GM19351 (cell line): Measurements from ENCODE around the gene MTHFD2.
"Not testable (repeated sequence)": the region's sequence is repeated elsewhere in the genome, so short reads cannot be mapped to it uniquely, and the experiment has no call there.

Source experiments
- ATAC-seq: cut with Tn5 transposase; IDR thresholded peaks from one replicate; pipeline ENCODE4 v1.9.1; 2021; ENCODE audit warnings: mild to moderate bottlenecking, moderate library complexity; ENCODE audit not compliant: unreplicated experiment

The MTHFD2 gene

DNA sequence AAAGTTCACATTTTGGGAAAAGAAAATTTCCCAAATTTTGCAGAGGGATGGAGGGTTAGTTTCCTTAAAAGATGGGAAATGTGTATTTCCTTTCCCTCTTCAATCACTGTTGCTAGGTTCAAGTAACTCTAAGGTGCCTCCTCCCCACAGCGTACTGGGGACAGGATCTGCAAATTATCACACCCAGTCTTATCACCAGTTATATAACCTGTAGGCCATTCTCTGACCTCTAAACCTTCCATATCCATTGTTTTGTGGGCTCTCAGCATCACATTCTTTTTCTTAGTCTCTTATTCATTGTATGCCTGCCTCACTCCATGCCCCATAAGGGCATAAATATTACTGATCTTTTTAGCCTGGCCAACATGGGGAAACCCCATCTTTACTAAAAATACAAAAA, 3.6 kb upstream of the MTHFD2 start:
- no peak for ATAC-seq

DNA sequence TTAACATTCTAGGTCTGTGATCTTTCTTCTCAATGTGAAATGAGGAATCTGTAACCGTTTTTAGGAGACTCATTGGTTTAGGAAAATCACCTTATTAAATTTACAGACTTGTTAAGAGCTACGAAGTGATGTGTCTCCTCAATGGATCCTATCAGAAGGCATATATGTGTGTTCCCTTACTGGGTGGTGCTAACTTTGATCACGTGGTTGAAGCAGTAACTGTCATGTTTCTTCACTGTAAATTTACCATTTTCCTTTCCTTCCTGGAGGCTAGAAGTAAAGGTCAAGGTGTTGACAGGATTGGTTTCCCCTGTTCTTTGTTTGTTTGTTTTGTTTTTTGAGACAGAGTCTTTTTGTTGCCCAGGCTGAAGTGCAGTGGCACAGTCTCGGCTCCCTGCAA, 1.4 kb upstream of the MTHFD2 start:
- no peak for ATAC-seq

DNA sequence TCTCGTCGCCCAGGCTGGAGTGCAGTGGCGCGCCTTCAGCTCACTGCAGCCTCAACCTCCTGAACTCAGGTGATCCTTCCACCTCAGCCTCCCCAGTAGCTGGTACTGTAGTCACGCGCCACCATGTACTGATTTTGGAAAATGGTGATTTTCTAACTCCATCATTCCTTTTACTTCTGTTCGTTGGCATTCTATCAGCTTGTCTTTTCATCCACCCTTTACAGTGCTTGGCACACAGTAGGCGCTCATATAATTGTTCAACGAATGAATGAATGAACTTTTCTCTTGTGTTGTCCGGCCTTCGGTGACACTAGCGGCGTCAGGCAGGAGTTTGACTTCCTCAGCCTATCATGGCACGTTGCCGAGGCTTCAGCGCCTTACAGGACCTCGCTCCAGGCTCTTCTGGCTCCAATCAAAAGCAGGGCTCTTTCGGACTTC, 373 bp upstream of the MTHFD2 start:
- no peak for ATAC-seq

DNA sequence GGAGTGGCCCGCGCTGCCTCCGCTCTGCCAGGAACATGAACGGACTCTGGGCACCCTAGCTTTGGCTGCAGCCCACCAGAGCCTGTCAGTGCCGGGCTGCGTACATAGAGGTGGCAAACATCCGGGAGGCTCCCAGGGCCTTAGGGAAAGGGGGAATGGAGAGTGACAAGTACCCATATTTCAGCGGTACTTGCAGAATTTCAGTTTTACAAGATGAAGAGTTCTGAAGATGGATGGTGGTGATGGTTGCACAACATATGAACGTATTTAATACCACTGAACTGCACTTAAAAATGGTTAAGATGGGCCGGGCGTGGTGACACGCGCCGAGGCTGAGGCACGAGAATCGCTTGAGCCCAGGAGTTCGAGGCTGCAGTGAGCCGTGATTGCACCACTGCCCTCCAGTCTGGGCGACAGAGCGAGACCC, 873 bp downstream of the MTHFD2 start:
- no peak for ATAC-seq

DNA sequence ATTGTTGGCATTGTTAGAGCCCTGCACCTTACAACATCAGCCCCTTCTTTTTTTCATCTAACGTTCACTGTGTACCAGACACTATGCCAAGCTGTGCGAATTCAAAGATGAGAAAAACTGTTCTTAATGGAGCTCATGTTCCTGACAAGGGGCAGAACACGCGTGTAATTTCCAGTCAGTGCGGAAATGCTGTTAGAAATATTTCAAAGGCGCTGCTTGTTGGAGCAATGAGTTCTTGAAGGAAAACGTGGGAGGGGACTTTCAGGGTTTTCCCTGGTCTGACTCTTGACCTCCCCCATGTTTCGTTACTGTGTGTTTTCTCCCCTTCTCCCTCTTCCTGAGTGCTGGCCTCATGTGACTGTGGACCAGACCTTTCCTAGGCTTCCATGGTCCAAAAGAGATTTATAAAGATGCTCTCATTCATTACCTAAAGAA, 1.5 kb downstream of the MTHFD2 start:
- no peak for ATAC-seq

DNA sequence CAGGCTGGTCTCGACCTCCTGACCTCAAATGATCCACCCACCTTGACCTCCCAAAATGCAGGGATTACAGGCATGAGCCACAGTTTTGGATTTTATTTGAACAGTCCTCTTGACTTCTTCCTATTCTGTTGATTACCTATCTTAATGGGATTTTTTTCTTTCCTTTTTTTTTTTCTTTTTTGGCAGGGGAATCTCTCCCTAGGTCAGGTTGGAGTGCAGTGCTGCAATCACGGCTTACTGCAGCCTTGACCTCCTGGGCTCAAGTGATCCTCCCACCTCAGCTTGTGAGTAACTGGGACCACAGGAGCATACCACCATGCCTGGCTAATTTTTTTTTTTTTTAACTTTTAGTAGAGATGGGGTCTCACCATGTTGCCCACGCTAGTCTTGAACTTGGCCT, 2.8 kb downstream of the MTHFD2 start:
- no peak for ATAC-seq

DNA sequence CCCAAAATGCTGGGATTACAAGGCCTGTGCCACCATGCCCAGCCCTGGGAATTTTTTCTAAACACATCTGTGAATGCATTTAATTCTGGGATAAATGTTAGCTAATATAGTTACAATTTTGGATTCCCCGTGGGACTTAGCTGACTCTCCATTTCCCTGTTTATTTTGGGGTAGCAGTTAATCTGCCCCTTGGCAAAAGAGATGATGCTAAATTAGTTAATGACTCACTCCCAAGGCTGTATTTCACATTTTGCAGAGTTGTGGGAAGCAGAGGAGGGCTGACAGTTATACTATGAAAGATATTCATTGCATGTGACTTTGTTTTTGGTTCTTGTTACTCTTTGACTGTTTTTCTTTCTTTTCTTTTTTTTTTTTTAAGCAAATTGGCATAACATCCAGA, 3.2 kb downstream of the MTHFD2 start:
- ATAC-seq, result no peak

DNA sequence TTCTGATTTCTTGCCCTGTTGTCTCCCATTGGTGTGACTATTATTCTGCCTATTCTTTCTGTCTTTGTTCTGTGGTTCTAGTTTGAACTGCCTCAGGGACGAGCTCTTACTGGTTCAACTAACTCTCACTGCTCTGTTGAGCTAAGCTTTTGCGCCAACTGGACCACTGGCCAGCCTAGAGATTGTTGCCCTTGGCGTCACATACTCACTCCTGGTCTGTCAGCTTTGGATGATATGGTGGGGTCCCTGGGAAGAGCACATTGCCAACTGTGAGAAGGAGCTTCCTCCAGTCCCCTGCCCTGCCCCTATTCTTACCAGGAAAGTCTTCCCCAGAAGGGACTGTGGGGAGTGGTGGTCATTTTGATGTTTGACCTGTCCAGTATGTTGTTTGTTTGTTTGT, 6.0 kb downstream of the MTHFD2 start:
- no peak for ATAC-seq

DNA sequence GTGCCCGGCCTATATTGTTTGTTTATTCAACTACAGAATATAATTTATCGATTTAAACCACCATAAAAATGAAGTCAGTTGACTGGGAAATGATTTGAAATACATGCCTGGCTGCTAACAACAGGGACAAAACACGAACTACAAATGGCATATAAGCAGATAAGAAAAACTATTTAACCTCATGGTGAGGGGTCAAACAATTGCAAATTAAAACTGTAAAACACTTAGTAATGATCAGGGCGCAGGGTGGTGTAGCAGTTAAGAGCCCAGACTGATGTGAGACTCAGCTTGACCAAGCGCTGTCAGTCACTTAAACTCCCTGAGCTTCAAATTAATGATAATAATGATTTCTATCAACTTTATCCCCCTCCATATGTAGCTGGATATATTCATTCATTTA, 6.7 kb downstream of the MTHFD2 start:
- no peak for ATAC-seq

DNA sequence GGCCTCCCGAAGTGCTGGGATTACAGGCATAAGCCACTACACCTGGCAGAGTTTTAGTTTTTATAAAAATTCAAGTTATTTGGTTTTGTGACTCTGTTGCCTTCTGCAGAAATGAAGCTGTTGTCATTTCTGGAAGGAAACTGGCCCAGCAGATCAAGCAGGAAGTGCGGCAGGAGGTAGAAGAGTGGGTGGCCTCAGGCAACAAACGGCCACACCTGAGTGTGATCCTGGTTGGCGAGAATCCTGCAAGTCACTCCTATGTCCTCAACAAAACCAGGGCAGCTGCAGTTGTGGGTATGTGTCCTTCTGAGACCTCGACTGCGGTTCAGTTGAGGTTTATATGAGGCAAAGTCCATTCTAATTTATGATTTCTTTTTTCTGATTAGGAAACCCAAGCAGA, 7.2 kb downstream of the MTHFD2 start:
- peak; percentile 37 for ATAC-seq

DNA sequence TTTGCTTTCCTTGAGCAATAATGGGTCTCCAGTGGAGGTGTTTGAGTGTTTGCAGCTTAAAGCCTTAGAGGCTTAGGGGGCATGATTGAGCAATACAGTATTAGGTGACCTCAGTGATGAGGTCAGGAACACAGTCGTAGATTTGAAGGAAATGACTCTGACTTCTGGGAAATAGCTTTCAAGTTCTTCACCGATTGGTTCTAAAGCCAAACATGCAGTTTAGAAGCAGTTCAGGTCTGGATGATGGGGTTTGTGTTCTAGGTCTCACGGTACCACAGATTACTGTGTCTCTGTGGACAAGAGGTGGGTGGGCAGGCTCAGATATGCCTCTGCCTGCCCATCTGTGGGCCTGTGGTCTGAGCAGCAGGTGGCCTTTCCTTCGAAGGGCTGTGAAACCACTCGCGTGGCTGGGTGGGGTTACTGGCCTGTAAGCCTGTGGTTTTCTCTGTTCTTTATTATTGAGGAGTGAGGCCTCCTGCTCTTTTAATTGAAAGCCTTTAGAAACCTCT, 7.8 kb downstream of the MTHFD2 start:
- ATAC-seq, result peak; percentile 87

DNA sequence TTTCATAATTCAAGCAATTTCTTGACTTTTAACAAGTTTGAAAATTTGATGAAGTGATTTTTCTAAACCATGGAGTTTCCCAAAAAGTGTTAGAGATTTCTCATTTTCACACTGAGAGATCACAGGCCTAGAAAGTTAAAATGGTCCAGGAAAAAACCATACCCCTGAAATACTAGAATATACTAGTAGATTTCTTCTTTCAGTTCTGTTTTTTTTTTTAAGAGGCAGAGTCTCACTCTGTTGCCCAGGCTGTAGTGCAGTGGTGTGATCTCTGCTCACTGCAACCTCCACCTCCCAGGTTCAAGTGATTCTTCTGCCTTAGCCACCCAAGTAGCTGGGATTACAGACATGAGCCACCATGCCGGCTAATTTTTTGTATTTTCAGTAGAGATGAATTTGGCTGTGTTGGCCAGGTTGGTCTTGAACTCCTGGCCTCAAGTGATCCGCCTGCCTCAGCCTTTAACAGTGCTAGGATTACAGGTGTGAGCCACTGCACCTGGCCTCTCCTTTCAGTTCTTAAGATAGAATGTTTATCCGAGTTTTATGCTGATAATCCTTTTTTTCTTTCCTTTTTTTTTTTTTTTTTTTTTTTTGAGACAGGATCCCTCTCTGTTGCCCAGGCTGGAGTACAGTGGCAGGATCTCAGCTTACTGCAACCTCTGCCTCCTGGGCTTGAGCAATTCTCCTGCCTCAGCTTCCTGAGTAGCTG, 14.4 kb downstream of the MTHFD2 start:
- ATAC-seq, result no peak

DNA sequence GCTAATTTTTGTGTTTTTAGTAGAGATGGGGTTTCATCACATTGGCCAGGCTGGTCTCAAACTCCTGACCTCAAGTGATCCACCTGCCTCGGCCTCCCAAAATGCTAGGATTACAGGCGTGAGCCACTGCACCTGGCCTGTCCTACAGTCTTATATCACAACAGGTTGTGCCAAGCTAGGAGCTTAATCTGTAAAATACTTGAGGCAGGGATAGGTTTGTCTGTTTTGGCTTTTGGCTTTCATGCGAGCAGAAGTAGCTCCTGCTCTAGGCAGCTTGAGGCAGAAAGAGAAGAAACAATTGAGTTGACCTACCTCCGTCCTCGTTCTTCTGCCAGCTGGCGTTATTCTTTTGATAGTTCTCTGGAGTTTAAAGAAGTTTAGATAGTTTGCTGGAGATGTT, 17.4 kb downstream of the MTHFD2 start:
- ATAC-seq, result not testable (repeated sequence)

DNA sequence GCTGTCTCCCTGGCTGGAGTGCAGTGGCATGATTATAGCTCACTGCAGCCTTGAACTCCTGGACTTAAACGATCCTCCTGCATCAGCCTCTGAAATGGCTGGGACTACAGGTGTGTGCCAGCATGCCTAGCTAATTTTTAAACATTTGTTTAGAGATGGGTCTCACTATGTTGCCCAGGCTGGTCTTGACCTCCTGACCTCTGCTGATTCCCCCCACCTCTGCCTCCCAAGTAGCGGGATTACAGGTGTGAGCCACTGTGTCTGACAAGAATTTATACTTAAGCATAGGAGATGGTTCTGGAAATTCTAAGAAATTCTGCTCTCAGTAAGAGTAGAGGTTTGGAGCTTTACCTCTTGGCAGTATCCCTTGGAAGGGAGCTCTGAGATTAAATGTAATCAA, 18.2 kb downstream of the MTHFD2 start:
- ATAC-seq, result no peak

DNA sequence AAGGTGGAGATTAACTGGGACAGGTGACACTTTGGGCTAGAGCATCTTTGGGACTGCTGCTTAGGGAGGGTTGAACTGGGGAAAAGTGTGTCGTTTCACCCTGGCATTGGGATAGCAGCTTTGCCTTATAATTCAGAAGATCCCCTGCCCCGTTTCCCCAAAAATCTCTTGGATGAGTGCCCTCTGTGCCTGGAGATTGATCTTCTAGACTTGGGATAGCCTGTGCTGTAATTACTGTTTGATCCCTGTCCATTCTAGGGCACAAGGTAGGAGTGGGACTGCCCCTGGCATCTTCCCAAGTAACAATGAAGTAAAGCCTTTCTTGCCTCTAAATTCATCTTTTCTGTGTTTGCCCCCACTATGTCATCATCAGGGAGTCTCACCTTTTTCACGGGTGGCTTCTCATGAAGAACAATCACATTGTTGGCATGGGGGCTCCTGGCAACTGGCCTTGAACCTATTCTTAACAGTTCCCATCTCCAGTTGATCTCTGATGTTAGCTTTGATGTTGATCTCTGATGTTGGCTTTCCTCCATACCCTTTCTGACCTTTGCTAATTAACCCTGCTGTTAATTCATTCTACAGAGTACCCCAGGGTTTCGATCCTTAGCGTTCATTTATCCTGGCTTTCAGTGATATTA, 21.6 kb downstream of the MTHFD2 start:
- ATAC-seq, result no peak

DNA sequence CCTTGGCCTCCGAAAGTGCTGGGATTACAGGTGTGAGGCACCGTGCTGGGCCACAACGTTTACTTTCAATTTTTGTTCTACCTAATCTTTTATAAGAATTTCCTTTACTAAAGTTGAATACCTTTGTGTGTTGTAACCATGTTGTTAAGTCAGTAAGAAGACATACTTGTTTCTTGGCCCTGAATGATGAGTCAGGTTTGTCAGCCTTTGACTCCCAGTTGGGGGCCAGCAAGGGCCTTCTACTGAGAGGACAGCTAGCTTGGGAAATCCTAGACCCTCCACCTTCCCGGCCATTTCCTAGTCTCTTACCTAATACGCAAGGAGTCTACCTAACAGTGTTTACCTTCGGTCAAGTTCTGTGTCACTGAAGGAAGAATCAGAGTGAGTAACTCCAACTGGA, 22.7 kb downstream of the MTHFD2 start:
- no peak for ATAC-seq

DNA sequence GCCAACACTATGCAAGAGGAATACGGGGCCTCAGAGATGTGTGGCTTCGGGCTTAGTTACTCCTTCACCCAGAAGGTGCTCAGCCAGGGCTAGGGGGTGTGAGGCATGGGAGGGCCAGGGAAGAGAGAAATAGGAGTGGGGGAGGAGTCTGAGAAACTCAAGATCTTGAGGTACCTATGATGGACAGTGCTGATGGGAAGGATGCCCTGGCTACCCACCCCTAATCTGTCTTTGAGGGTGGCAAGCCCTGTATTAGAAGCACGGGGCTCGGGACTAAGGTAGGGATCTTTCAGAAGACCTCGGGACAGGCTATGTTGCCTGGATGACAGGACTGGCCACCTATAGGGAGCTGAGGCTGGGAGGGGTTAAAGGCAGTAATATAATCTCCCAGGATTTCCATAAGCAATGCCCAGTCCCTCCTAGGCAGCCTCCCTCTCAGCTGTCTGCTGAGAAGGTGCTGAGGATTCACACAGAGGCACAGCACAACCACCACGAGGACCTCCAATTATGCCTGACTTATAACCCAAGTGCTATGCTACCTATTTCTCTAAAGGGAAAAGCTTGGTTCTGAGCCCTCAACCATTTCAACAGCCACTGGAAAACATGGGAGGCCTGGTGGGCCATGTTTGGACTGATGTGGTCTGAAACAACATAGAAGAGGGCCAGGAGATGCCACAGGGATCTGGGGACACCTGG, 23.3 kb downstream of the MTHFD2 start:
- no peak for ATAC-seq

DNA sequence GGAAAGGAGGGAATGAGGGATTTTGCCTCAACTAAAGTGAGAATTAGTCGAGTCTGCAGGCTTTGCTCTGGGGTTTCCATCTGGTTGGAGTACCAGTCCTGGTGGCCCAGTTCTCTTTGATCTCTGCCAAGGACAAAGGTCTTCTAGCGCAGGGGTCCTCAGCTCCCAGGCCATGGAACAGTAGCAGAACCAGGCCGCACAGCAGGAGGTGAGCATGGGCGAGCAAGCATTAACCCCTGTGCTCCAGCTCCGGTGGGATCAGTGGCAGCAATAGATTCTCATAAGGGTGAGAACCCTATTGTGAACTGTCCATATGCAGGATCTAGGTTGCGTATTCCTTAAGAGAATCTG, 23.9 kb downstream of the MTHFD2 start:
- ATAC-seq, result no peak

DNA sequence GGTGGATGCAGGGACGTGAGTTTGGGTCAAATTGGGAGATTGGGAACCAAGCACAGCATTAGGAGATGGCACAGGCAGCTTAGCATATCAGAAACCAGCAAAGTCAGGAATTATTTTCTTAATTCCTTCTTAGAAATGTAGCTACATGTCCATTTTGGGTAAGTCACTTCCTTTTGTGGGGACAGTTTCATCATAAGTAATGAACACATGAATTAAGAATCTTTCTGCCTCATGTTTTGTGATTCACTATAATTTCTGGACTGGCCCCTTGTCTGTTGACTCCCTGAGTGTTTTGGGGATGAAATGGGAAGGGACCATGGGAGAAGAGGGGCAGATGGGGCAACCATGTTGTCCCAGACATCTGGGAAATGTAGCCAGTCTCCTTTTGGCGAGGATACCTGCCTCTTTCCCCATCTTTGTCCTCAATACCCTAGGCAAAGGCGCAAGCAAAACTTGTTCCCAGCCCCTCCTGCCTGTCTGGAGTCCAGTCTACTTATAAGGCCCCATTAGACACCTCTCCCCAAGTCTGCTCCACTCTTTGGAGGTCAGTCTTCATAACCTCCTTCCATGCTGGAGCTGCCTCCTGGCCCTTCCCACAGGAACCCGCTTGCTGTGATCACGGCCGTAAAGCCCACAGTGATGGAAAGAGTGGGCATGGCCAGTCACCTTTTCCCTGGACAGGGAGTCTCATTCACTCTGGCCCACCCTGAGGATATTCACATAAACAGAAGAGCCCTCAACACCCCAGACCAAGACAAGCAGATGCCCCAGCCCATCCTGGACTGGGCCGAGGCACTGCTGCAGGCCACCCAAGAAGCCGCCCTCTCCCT, 25.7 kb downstream of the MTHFD2 start:
- ATAC-seq, result no peak

DNA sequence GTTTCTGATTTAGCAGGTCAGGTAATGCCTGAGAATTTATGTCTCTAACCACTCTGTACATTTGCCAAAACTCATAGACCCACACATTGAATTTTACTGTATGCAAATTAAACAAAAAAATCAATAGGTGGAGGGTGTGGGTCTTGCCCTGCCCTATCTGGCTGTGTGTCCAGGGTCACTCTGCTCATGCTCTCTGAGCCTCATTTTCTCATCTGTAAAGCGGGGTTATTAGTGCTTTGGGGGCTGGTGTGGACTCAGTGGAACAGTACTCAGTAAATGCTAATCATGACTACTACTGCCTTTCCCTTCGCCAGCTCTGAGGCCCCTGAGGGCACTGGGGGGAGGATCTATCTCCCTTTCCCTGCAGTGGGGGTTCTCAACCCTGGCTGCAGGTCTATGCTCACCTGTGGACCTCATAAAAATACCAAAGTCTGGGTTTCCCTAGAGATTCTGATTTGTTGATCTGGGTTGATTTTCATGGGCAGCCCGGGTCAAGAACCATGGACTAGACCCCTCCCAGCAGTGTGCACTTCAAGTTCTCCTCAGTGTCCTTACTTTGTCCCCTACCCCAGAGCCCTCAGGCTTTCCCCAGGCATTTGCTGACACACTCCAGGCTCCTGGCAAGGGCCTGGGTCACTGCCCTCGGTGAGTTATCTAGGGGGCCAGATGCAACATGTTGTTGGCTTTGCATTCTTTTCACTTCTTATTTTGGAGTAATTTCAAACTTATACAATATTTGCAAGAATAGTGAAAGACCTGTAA, 27.5 kb downstream of the MTHFD2 start:
- no peak for ATAC-seq
